ENCODE data around the gene SGPP2.
"Not testable (repeated sequence)": the region's sequence is repeated elsewhere in the genome, so short reads cannot be mapped to it uniquely, and the experiment has no call there.

Gene SGPP2

DNA sequence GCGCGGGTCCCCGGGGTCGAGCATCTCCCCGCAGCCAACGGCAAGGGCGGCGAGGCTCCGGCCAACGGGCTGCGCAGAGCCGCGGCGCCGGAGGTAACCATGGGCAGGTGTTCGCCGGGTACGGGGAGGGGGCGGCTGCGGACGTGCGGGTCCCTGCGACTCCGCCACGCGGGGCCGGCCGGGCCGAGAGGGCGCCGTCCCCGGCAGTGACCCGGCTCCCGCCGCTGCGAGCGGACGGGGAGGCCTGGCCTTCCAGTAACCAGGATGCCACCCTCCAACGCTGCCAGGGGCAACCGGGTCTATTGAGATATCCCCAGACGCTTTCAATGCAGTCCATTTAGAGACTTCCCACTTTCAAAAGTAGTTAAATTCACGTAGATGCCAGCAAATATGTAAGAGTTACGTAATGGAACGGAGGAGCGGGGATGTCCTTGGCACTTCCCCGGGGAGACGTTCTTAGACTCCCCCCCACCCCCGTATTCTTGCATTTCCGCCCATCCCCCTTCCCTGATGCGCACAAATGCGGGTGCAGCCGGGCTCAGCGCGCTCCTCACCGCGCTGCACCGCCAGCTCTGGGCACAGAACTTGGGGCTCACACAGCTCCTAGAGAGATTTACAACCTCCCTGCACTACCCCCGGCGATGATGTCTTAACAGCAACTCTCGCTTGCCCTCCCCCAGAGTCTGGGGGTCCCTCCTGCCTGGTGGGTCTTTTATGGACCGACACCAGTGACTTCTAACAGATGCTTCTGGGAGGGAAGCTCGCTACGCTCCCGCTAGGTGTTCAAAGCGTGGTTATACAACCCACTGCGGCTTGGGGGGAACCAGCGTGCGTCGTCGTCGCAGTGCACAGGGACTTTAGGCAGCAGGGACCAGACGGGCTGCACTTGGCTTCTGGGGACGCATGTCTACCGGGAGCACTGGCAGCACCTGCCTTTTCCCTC lies 657 bp downstream of the SGPP2 start:
- Histone ChIP-seq H3K4me1 (ENCODE audit: control insufficient read depth in 5 of 5, insufficient read depth in 5 of 5, low read length in 5 of 5) (peaks cover 0 to 19% (median 7%) of the 10 kb centered on the region in 5 donors), H3K27ac (ENCODE audit: low read depth, low read length) (no peak overlapping the region), H3K36me3 (ENCODE audit: control insufficient read depth in 5 of 5, insufficient read depth in 5 of 5, low read length in 5 of 5) (no peaks in the 10 kb centered on the region), H3K9ac (ENCODE audit: low read length in 5 of 5) (no peak overlapping the region), H3K9me3 (ENCODE audit: control insufficient read depth in 5 of 5, low read length in 5 of 5) (no peaks in the 10 kb centered on the region), H3K27me3 (ENCODE audit: control insufficient read depth in 5 of 5, insufficient read depth in 4 of 5, low read length in 5 of 5) (peaks cover 17 to 33% (median 22%) of the 10 kb centered on the region in 5 donors), H3K4me3 (ENCODE audit: low read depth in 1 of 5, low read length in 5 of 5) (peak overlapping the region; percentile 16 to 61 (median 36))

DNA sequence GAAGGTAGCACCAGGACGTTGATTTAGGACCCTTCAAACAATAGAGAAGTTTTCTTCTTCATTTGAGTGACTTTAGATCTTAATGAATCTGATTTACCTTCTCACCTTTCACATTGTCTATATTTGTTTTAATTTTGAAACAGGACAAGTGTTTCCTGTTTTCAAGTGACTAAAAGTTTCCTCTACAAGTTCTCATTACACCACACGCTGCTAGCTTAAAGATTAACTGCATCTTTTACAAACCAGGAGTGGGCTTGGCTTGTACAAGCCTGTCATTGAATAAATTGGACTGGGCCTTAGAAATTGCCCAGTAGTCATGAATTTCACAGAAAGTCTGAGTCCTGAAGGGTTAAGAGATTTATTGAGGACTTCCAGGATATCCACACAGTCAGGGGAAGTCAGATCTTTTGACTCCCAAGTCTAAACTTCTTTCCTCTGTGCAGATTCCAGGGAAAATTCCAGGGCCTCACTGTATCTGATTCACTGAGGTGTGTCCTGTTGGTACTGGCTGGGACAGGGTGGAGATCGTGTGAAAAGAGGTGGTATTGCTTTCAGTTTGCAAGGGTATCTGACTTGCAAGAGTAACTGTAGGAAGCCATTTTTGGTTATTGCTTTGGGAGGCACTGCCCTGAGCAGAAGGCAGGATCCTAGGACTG lies 3.4 kb downstream of the SGPP2 start:
- no peak overlapping the region for H3K27ac ChIP-seq (ENCODE audit: low read depth, low read length)
- H3K36me3 ChIP-seq (ENCODE audit: control insufficient read depth in 5 of 5, insufficient read depth in 5 of 5, low read length in 5 of 5): no peaks in the 10 kb centered on the region
- H3K4me3 ChIP-seq (ENCODE audit: low read depth in 1 of 5, low read length in 5 of 5): no peak overlapping the region
- H3K27me3 ChIP-seq (ENCODE audit: control insufficient read depth in 5 of 5, insufficient read depth in 4 of 5, low read length in 5 of 5): peaks cover 17 to 27% (median 22%) of the 10 kb centered on the region in 5 donors
- peaks cover 0 to 19% (median 7%) of the 10 kb centered on the region in 5 donors for H3K4me1 ChIP-seq (ENCODE audit: control insufficient read depth in 5 of 5, insufficient read depth in 5 of 5, low read length in 5 of 5)
- no peak overlapping the region for H3K9ac ChIP-seq (ENCODE audit: low read length in 5 of 5)
- H3K9me3 ChIP-seq (ENCODE audit: control insufficient read depth in 5 of 5, low read length in 5 of 5): no peaks in the 10 kb centered on the region

DNA sequence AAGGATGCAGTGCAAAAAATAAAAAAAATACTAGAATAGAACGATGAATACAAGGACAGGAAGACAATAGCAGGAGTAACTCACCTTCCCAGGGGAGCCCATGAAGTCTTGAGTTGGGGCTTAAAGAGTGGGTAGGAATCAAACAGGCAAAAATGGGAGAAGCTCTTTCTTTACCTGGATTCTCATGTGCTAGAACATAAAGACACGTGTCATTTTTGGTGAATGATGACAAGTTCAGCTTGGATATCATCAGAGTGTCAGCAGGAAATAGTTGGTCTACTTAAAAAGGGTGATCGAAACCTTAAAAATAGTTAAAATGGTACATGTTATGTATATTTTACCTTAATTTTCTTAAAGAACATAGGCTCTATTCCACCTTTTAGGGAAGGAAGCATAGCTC lies 5.7 kb downstream of the SGPP2 start:
- Histone ChIP-seq H3K4me1 (ENCODE audit: control insufficient read depth in 5 of 5, insufficient read depth in 5 of 5, low read length in 5 of 5) (peaks cover 0 to 4% (median 4%) of the 10 kb centered on the region in 5 donors), H3K9ac (ENCODE audit: low read length in 5 of 5) (no peak overlapping the region), H3K36me3 (ENCODE audit: control insufficient read depth in 5 of 5, insufficient read depth in 5 of 5, low read length in 5 of 5) (no peaks in the 10 kb centered on the region), H3K27me3 (ENCODE audit: control insufficient read depth in 5 of 5, insufficient read depth in 4 of 5, low read length in 5 of 5) (peaks cover 6 to 10% (median 6%) of the 10 kb centered on the region in 5 donors), H3K4me3 (ENCODE audit: low read depth in 1 of 5, low read length in 5 of 5) (no peak overlapping the region), H3K27ac (ENCODE audit: low read depth, low read length) (no peak overlapping the region), H3K9me3 (ENCODE audit: control insufficient read depth in 5 of 5, low read length in 5 of 5) (no peaks in the 10 kb centered on the region)

- Histone ChIP-seq H3K36me3 (ENCODE audit: control insufficient read depth in 5 of 5, insufficient read depth in 5 of 5, low read length in 5 of 5) (no peaks in the 10 kb centered on the region), H3K27ac (ENCODE audit: low read depth, low read length) (no peak overlapping the region), H3K4me1 (ENCODE audit: control insufficient read depth in 5 of 5, insufficient read depth in 5 of 5, low read length in 5 of 5) (no peaks in the 10 kb centered on the region), H3K9ac (ENCODE audit: low read length in 5 of 5) (no peak overlapping the region), H3K27me3 (ENCODE audit: control insufficient read depth in 5 of 5, insufficient read depth in 4 of 5, low read length in 5 of 5) (peaks cover 0 to 4% (median under 1%) of the 10 kb centered on the region in 5 donors), H3K9me3 (ENCODE audit: control insufficient read depth in 5 of 5, low read length in 5 of 5) (no peaks in the 10 kb centered on the region), H3K4me3 (ENCODE audit: low read depth in 1 of 5, low read length in 5 of 5) (no peak overlapping the region)
Measured at GRCh38 chr2:222430681-222431080, 6.3 kb downstream of the SGPP2 start.

GRCh38 chr2:222431869-222432268 lies 7.5 kb downstream of the SGPP2 start:
- no peaks in the 10 kb centered on the region for H3K36me3 ChIP-seq (ENCODE audit: control insufficient read depth in 5 of 5, insufficient read depth in 5 of 5, low read length in 5 of 5)
- no peak overlapping the region for H3K4me3 ChIP-seq (ENCODE audit: low read depth in 1 of 5, low read length in 5 of 5)
- H3K27ac ChIP-seq (ENCODE audit: low read depth, low read length): no peak overlapping the region
- peaks cover 0 to 2% (median 0%) of the 10 kb centered on the region in 5 donors for H3K27me3 ChIP-seq (ENCODE audit: control insufficient read depth in 5 of 5, insufficient read depth in 4 of 5, low read length in 5 of 5)
- H3K9me3 ChIP-seq (ENCODE audit: control insufficient read depth in 5 of 5, low read length in 5 of 5): no peaks in the 10 kb centered on the region
- H3K4me1 ChIP-seq (ENCODE audit: control insufficient read depth in 5 of 5, insufficient read depth in 5 of 5, low read length in 5 of 5): no peaks in the 10 kb centered on the region
- no peak overlapping the region for H3K9ac ChIP-seq (ENCODE audit: low read length in 5 of 5)

- Histone ChIP-seq H3K4me1 (ENCODE audit: control insufficient read depth in 5 of 5, insufficient read depth in 5 of 5, low read length in 5 of 5) (no peaks in the 10 kb centered on the region), H3K36me3 (ENCODE audit: control insufficient read depth in 5 of 5, insufficient read depth in 5 of 5, low read length in 5 of 5) (no peaks in the 10 kb centered on the region), H3K27me3 (ENCODE audit: control insufficient read depth in 5 of 5, insufficient read depth in 4 of 5, low read length in 5 of 5) (peaks cover 0 to 2% (median 0%) of the 10 kb centered on the region in 5 donors), H3K9ac (ENCODE audit: low read length in 5 of 5) (no peak overlapping the region), H3K4me3 (ENCODE audit: low read depth in 1 of 5, low read length in 5 of 5) (no peak overlapping the region), H3K27ac (ENCODE audit: low read depth, low read length) (no peak overlapping the region), H3K9me3 (ENCODE audit: control insufficient read depth in 5 of 5, low read length in 5 of 5) (no peaks in the 10 kb centered on the region)
Measured at GRCh38 chr2:222433332-222434173, 9.2 kb downstream of the SGPP2 start.

- Histone ChIP-seq H3K9ac (ENCODE audit: low read length in 5 of 5) (no peak overlapping the region), H3K36me3 (ENCODE audit: control insufficient read depth in 5 of 5, insufficient read depth in 5 of 5, low read length in 5 of 5) (no peaks in the 10 kb centered on the region), H3K4me1 (ENCODE audit: control insufficient read depth in 5 of 5, insufficient read depth in 5 of 5, low read length in 5 of 5) (no peaks in the 10 kb centered on the region), H3K27me3 (ENCODE audit: control insufficient read depth in 5 of 5, insufficient read depth in 4 of 5, low read length in 5 of 5) (peaks cover 0 to 2% (median 0%) of the 10 kb centered on the region in 5 donors), H3K4me3 (ENCODE audit: low read depth in 1 of 5, low read length in 5 of 5) (no peak overlapping the region), H3K9me3 (ENCODE audit: control insufficient read depth in 5 of 5, low read length in 5 of 5) (no peaks in the 10 kb centered on the region), H3K27ac (ENCODE audit: low read depth, low read length) (no peak overlapping the region)
Measured at GRCh38 chr2:222434204-222434603, 9.9 kb downstream of the SGPP2 start.

DNA sequence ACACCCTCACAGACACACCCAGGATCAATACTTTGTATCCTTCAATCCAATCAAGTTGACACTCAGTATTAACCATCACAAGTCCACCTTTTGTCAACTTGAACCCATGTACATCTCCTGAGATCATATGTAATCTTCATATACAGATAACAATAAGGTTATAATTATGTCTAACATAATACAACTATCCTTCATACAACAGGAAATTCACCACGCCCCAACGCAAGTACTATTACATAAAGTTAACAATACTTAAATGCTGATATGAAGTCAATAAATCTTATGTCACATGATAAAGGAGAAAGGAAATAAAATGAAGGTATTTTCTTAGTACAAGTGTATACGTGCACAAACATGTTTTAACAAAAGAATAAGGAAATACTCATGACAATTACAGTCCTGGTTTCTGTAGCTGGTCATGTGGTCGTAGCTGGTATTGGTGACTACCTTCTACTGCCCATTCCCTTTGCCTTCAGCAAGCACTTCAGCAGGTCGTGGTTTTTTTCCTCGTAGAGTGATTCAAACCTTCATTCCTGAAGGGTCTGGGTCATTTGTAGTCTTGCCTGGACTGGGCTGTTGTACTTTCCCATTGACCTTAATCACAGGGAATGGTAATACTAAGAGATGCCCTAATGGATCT lies 11.2 kb downstream of the SGPP2 start:
- not testable (repeated sequence) for H3K9me3 ChIP-seq (ENCODE audit: control insufficient read depth in 5 of 5, low read length in 5 of 5); H3K4me1 ChIP-seq (ENCODE audit: control insufficient read depth in 5 of 5, insufficient read depth in 5 of 5, low read length in 5 of 5); H3K27me3 ChIP-seq (ENCODE audit: control insufficient read depth in 5 of 5, insufficient read depth in 4 of 5, low read length in 5 of 5); H3K4me3 ChIP-seq (ENCODE audit: low read depth in 1 of 5, low read length in 5 of 5); H3K36me3 ChIP-seq (ENCODE audit: control insufficient read depth in 5 of 5, insufficient read depth in 5 of 5, low read length in 5 of 5); H3K27ac ChIP-seq (ENCODE audit: low read depth, low read length); H3K9ac ChIP-seq (ENCODE audit: low read length in 5 of 5)

DNA sequence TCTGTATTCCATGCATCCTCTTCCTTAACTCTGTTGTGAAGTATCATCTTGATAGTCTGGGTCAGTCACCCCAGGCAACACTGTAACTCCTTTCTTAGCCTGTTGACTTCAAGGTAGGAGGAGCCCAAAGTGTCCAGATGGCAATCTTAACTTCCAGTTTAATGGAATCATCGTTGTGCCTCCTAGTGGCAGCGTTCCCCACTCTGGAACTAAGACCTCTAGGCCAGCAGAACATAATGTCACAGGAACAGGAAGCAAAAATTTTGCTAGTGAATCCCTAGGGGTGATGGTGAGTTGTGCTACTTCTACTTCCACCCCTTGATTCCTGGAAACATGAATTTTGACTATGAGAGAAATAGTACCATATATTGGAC lies 11.7 kb downstream of the SGPP2 start:
- H3K9me3 ChIP-seq (ENCODE audit: control insufficient read depth in 5 of 5, low read length in 5 of 5): no peaks in the 10 kb centered on the region
- H3K27me3 ChIP-seq (ENCODE audit: control insufficient read depth in 5 of 5, insufficient read depth in 4 of 5, low read length in 5 of 5): peaks cover 0 to 5% (median 0%) of the 10 kb centered on the region in 5 donors
- no peaks in the 10 kb centered on the region for H3K36me3 ChIP-seq (ENCODE audit: control insufficient read depth in 5 of 5, insufficient read depth in 5 of 5, low read length in 5 of 5)
- H3K4me3 ChIP-seq (ENCODE audit: low read depth in 1 of 5, low read length in 5 of 5): no peak overlapping the region
- H3K9ac ChIP-seq (ENCODE audit: low read length in 5 of 5): no peak overlapping the region
- H3K4me1 ChIP-seq (ENCODE audit: control insufficient read depth in 5 of 5, insufficient read depth in 5 of 5, low read length in 5 of 5): no peaks in the 10 kb centered on the region
- H3K27ac ChIP-seq (ENCODE audit: low read depth, low read length): no peak overlapping the region

All from subcutaneous abdominal adipose tissue (tissue), 5 donors.